SK-N-SH treated with all-trans-retinoic acid at 6 μM for 48 hours (cell line): Measurements from ENCODE around the gene PDGFD.

Experiments
- ARNTL ChIP-seq: fragments of 450-650 bp; formaldehyde crosslinking; IDR thresholded peaks from 2 replicates; pipeline ENCODE4 v1.5.0; 2020; ENCODE audit warnings: low read depth, mild to moderate bottlenecking, moderate library complexity, borderline replicate concordance
- ISL1 ChIP-seq: fragments of 250-450 bp; sonication (Bioruptor Pico); IDR thresholded peaks from 2 replicates; pipeline ENCODE4 v2.1.2; 2022; ENCODE audit warnings: mild to moderate bottlenecking, moderate library complexity
- RARB ChIP-seq: fragments of 250-450 bp; sonication (Bioruptor Pico); IDR thresholded peaks from 2 replicates; pipeline ENCODE4 v1.8.0; 2021; ENCODE audit warnings: mild to moderate bottlenecking, moderate library complexity
- ZFP3 ChIP-seq: fragments of 250-450 bp; sonication (Bioruptor Pico); IDR thresholded peaks from 2 replicates; pipeline ENCODE4 v1.5.0; 2020; ENCODE audit warnings: mild to moderate bottlenecking, moderate library complexity
- TF ChIP-seq, protein P1 (sequence below): fragments of 250-450 bp; sonication (Bioruptor Pico); IDR thresholded peaks from 2 replicates; pipeline ENCODE4 v1.5.1; 2021; ENCODE audit warnings: mild to moderate bottlenecking, moderate library complexity
- TF ChIP-seq, protein P2 (sequence below): fragments of 250-450 bp; sonication (Bioruptor Pico); IDR thresholded peaks from 2 replicates; pipeline ENCODE4 v1.5.1; 2020; ENCODE audit warnings: low read depth, mild to moderate bottlenecking, moderate library complexity

DNA sequence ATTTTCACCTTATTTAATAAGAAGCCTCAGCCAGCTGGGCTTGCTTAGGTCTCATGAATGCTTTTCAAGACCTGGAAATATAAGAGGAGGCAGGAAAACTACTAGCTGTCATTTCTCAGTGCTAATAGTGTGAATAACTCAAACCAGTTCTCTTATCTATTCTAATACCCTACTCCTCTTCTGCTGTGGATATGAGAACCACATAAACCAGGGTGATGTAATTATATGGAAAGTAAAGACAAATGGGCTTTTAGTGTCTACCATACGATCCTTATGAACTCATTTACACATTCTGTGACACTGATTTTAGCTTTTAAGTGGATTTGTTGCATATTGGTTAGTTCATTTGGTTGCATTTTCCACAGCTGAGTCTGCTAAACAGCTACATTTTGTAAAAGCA is 8.6 kb downstream of the PDGFD start:
- TF ChIP-seq, protein P1, sequence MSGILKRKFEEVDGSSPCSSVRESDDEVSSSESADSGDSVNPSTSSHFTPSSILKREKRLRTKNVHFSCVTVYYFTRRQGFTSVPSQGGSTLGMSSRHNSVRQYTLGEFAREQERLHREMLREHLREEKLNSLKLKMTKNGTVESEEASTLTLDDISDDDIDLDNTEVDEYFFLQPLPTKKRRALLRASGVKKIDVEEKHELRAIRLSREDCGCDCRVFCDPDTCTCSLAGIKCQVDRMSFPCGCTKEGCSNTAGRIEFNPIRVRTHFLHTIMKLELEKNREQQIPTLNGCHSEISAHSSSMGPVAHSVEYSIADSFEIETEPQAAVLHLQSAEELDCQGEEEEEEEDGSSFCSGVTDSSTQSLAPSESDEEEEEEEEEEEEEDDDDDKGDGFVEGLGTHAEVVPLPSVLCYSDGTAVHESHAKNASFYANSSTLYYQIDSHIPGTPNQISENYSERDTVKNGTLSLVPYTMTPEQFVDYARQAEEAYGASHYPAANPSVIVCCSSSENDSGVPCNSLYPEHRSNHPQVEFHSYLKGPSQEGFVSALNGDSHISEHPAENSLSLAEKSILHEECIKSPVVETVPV (CRISPR knock-in tag): no peak
- TF ChIP-seq RARB (CRISPR knock-in tag): no peak
- TF ChIP-seq ZFP3 (CRISPR knock-in tag): no peak
- TF ChIP-seq ISL1 (CRISPR knock-in tag): no peak
- TF ChIP-seq ARNTL (CRISPR knock-in tag): no peak
- TF ChIP-seq, protein P2, sequence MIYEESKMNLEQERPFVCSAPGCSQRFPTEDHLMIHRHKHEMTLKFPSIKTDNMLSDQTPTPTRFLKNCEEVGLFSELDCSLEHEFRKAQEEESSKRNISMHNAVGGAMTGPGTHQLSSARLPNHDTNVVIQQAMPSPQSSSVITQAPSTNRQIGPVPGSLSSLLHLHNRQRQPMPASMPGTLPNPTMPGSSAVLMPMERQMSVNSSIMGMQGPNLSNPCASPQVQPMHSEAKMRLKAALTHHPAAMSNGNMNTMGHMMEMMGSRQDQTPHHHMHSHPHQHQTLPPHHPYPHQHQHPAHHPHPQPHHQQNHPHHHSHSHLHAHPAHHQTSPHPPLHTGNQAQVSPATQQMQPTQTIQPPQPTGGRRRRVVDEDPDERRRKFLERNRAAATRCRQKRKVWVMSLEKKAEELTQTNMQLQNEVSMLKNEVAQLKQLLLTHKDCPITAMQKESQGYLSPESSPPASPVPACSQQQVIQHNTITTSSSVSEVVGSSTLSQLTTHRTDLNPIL: no peak
